Loucy (cell line): ENCODE data around the gene ENPP5.

Experiments
- EZH2phosphoT487 ChIP-seq: fragments of 200-600 bp; IDR thresholded peaks from 2 replicates; pipeline ENCODE4 v1.6.1; 2018; ENCODE audit warnings: antibody characterized with exemption, mild to moderate bottlenecking, moderate library complexity, borderline replicate concordance
- TF ChIP-seq, protein P1 (sequence below): fragments of 200-600 bp; sonication (generic); conservative IDR thresholded peaks from 2 replicates; pipeline ENCODE4 v1.5.1; 2014; ENCODE audit warnings: mild to moderate bottlenecking, antibody characterized with exemption, low read length

GRCh38 chr6:46118836-46119235, 51.9 kb downstream of the ENPP5 start:
- TF ChIP-seq, protein P1, sequence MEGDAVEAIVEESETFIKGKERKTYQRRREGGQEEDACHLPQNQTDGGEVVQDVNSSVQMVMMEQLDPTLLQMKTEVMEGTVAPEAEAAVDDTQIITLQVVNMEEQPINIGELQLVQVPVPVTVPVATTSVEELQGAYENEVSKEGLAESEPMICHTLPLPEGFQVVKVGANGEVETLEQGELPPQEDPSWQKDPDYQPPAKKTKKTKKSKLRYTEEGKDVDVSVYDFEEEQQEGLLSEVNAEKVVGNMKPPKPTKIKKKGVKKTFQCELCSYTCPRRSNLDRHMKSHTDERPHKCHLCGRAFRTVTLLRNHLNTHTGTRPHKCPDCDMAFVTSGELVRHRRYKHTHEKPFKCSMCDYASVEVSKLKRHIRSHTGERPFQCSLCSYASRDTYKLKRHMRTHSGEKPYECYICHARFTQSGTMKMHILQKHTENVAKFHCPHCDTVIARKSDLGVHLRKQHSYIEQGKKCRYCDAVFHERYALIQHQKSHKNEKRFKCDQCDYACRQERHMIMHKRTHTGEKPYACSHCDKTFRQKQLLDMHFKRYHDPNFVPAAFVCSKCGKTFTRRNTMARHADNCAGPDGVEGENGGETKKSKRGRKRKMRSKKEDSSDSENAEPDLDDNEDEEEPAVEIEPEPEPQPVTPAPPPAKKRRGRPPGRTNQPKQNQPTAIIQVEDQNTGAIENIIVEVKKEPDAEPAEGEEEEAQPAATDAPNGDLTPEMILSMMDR, result no peak
- TF ChIP-seq EZH2phosphoT487, result no peak
